SK-N-SH (cell line): ENCODE results near the gene ERVFRD-1. TPM values are rescaled to one million over a fixed set of nuclear protein-coding genes. Genes with fewer than 3 reads are reported as not detected.

Experiments used
- CTCF ChIA-PET: fragments of 300-600, 350-600 bp; formaldehyde crosslinking; extraction: SDS; loops from one replicate; lab custom pipeline; 2021; lab: Yijun Ruan, JAX
- POLR2A ChIA-PET: fragments of 350-600 bp; sonication (Branson Sonifier 250); formaldehyde crosslinking; extraction: SDS; loops from one replicate; lab custom pipeline; 2020; ENCODE audit warnings: antibody characterized with exemption, inconsistent platforms; lab: Yijun Ruan, JAX
- DNase-seq: peaks from one replicate; pipeline ENCODE4 v3.0.0; 2012
- H2AFZ ChIP-seq: fragments of 200-600 bp; sonication (generic); 2 replicates; pipeline ENCODE4 v1.8.1; 2016; ENCODE audit warnings: antibody characterized with exemption, mild to moderate bottlenecking, low read depth
- H3F3A ChIP-seq: fragments of 200-600 bp; sonication (generic); replicated peaks from 2 replicates; pipeline ENCODE3; 2016; ENCODE audit warnings: antibody characterized with exemption, mild to moderate bottlenecking; ENCODE audit not compliant: insufficient read depth
- H3K27ac ChIP-seq, 2 experiments: fragments of 200-500 bp in 1 of 2; fragments of 200-600 bp in 1 of 2; sonication (Bioruptor generic) in 1 of 2; sonication (generic), shearing (Covaris generic) in 1 of 2; 2 replicates each; pipeline versions ENCODE4 v1.5.1 to v1.6.1; 2014 to 2016; ENCODE audit warnings: low read depth in 2 of 2, inconsistent platforms in 1 of 2, low read length in 1 of 2, mild to moderate bottlenecking in 1 of 2, mixed read lengths in 1 of 2
- H3K27me3 ChIP-seq: fragments of 200-600 bp; sonication (generic), shearing (Covaris generic); 2 replicates; pipeline ENCODE4 v1.6.1; 2016; ENCODE audit warnings: mixed run types; ENCODE audit not compliant: insufficient read depth
- H3K36me3 ChIP-seq, 2 experiments: fragments of 200-500 bp in 1 of 2; fragments of 200-600 bp in 1 of 2; sonication (Bioruptor generic) in 1 of 2; sonication (generic) in 1 of 2; replicated peaks in 1 of 2; 2 replicates each; pipeline versions ENCODE3 to v1.5.1; 2014 to 2016; ENCODE audit warnings: low read length in 1 of 2, mild to moderate bottlenecking in 1 of 2; ENCODE audit not compliant: insufficient read depth in 2 of 2, control insufficient read depth in 1 of 2
- H3K4me1 ChIP-seq, 2 experiments: fragments of 200-500 bp in 1 of 2; fragments of 200-600 bp in 1 of 2; sonication (Bioruptor generic) in 1 of 2; sonication (generic), shearing (Covaris generic) in 1 of 2; 2 replicates each; pipeline versions ENCODE4 v1.5.1 to v1.6.1; 2014 to 2016; ENCODE audit warnings: low read depth in 1 of 2, low read length in 1 of 2, mixed run types in 1 of 2; ENCODE audit not compliant: insufficient read depth in 2 of 2, control insufficient read depth in 1 of 2
- H3K4me2 ChIP-seq: fragments of 200-600 bp; sonication (generic), shearing (Covaris generic); 2 replicates; pipeline ENCODE4 v1.6.1; 2017; ENCODE audit warnings: mixed run types
- H3K4me3 ChIP-seq, 2 experiments: fragments of 200-500 bp in 1 of 2; fragments of 200-600 bp in 1 of 2; sonication (Bioruptor generic) in 1 of 2; sonication (generic), shearing (Covaris generic) in 1 of 2; 2 replicates each; pipeline versions ENCODE4 v1.5.1 to v1.8.1; 2014 to 2016; ENCODE audit warnings: low read depth in 2 of 2, inconsistent platforms in 1 of 2, low read length in 1 of 2, mild to moderate bottlenecking in 1 of 2, mixed read lengths in 1 of 2, moderate library complexity in 1 of 2
- H3K79me2 ChIP-seq: fragments of 200-600 bp; sonication (generic); 2 replicates; pipeline ENCODE4 v1.8.1; 2017; ENCODE audit warnings: mild to moderate bottlenecking; ENCODE audit not compliant: insufficient read depth
- H3K9ac ChIP-seq: fragments of 200-600 bp; sonication (generic); 2 replicates; pipeline ENCODE4 v1.6.1; 2017; ENCODE audit warnings: mixed run types
- H3K9me2 ChIP-seq: fragments of 200-600 bp; sonication (generic); 2 replicates; pipeline ENCODE4 v1.6.1; 2017; ENCODE audit warnings: mixed run types
- H3K9me3 ChIP-seq: fragments of 200-600 bp; sonication (generic); 2 replicates; pipeline ENCODE4 v1.6.1; 2017; ENCODE audit warnings: mixed run types, mild to moderate bottlenecking, moderate library complexity
- H4K20me1 ChIP-seq: fragments of 200-600 bp; sonication (generic); 2 replicates; pipeline ENCODE4 v1.6.1; 2017; ENCODE audit warnings: mild to moderate bottlenecking, mixed run types; ENCODE audit not compliant: insufficient read depth
- CHD2 ChIP-seq: fragments of 150-350 bp; IDR thresholded peaks from 2 replicates; pipeline ENCODE4 v1.6.1; 2018; ENCODE audit warnings: low read length; ENCODE audit not compliant: partially characterized antibody
- FOXM1 ChIP-seq: IDR thresholded peaks from 2 replicates; pipeline ENCODE4 v1.4.0; 2012; ENCODE audit warnings: low read depth, mild to moderate bottlenecking
- IRF3 ChIP-seq: fragments of 150-350 bp; IDR thresholded peaks from 2 replicates; pipeline ENCODE4 v1.6.1; 2016; ENCODE audit warnings: mild to moderate bottlenecking, low read depth, low read length
- MAX ChIP-seq: IDR thresholded peaks from 2 replicates; pipeline ENCODE4 v1.4.0; 2012; ENCODE audit warnings: low read depth
- MXI1 ChIP-seq: IDR thresholded peaks from 2 replicates; pipeline ENCODE4 v1.6.1; 2012; ENCODE audit warnings: mild to moderate bottlenecking, low read depth, low read length, improper control_type of control experiment
- NRF1 ChIP-seq: IDR thresholded peaks from 2 replicates; pipeline ENCODE4 v1.6.1; 2012; ENCODE audit warnings: low read depth, mild to moderate bottlenecking, low read length
- PBX3 ChIP-seq: IDR thresholded peaks from 2 replicates; pipeline ENCODE4; 2012
- REST ChIP-seq: IDR thresholded peaks from 2 replicates; pipeline ENCODE4 v1.6.1; 2012; ENCODE audit warnings: mild to moderate bottlenecking, low read depth, low read length, moderate library complexity
- SIN3A ChIP-seq: IDR thresholded peaks from 2 replicates; pipeline ENCODE4 v1.6.1; 2012; ENCODE audit warnings: low read depth, mild to moderate bottlenecking, low read length, moderate library complexity, borderline replicate concordance
- SMC3 ChIP-seq: IDR thresholded peaks from 2 replicates; pipeline ENCODE4 v1.6.1; 2012; ENCODE audit warnings: low read depth, low read length, improper control_type of control experiment
- TCF12 ChIP-seq: IDR thresholded peaks from 2 replicates; pipeline ENCODE4 v1.4.0; 2012
- TEAD4 ChIP-seq: IDR thresholded peaks from 2 replicates; pipeline ENCODE4 v1.4.0; 2012; ENCODE audit warnings: mild to moderate bottlenecking, borderline replicate concordance; ENCODE audit not compliant: insufficient read depth
- WGBS: methylation state at CpG from one replicate; pipeline ENCODE4 v1.1.6; 2017; ENCODE audit warnings: low lambda C conversion rate; 5-methylcytosine and 5-hydroxymethylcytosine counted together
- polyA plus RNA-seq, 3 experiments: library from polyadenylated mRNA; depleted of rRNA; stranded (reverse); fragments of >200 nt; gene quantifications; 2 replicates each; pipeline ENCODE4 v1.2.3, GENCODE V29; 2012
- TF ChIP-seq, protein P1 (sequence below): IDR thresholded peaks from 2 replicates; pipeline ENCODE4 v1.4.0; 2012; ENCODE audit warnings: low read depth, borderline replicate concordance
- TF ChIP-seq, protein P2 (sequence below): fragments of 150-350 bp; IDR thresholded peaks from 2 replicates; pipeline ENCODE4 v1.6.1; 2017; ENCODE audit warnings: antibody characterized with exemption, low read length, low read depth, borderline replicate concordance

Gene ERVFRD-1
- polyA plus RNA-seq, 1 of the 3 experiments (the other 2 are of a cell fraction), result not detected

- Histone ChIP-seq H3K27ac (no peak overlapping the region), H3K9ac (no peak overlapping the region), H3K79me2 (no peaks in the 10 kb centered on the region), H3K9me2 (no peaks in the 10 kb centered on the region), H3K9me3 (no peaks in the 10 kb centered on the region), H3K4me1 (no peaks in the 10 kb centered on the region), H3K27me3 (no peaks in the 10 kb centered on the region), H3K36me3 (no peaks in the 10 kb centered on the region), H3K4me3 (no peak overlapping the region), H4K20me1 (no peaks in the 10 kb centered on the region), H3F3A (no peaks in the 10 kb centered on the region), H2AFZ (no peak overlapping the region), H3K4me2 (no peak overlapping the region)
- WGBS, result 56% methylated on average over 1 of the region's 1 CpG
- no peak for TF ChIP-seq IRF3
- TF ChIP-seq, protein P1, sequence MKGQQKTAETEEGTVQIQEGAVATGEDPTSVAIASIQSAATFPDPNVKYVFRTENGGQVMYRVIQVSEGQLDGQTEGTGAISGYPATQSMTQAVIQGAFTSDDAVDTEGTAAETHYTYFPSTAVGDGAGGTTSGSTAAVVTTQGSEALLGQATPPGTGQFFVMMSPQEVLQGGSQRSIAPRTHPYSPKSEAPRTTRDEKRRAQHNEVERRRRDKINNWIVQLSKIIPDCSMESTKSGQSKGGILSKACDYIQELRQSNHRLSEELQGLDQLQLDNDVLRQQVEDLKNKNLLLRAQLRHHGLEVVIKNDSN, result no peak
- no peak for TF ChIP-seq NRF1
- TF ChIP-seq TCF12, result no peak
- no peak for TF ChIP-seq CHD2
- TF ChIP-seq PBX3, result no peak
- TF ChIP-seq SMC3, result no peak
- TF ChIP-seq SIN3A, result no peak
- TF ChIP-seq REST, result no peak
- no peak for TF ChIP-seq FOXM1
- TF ChIP-seq TEAD4, result no peak
- TF ChIP-seq MXI1, result no peak
- TF ChIP-seq, protein P2, sequence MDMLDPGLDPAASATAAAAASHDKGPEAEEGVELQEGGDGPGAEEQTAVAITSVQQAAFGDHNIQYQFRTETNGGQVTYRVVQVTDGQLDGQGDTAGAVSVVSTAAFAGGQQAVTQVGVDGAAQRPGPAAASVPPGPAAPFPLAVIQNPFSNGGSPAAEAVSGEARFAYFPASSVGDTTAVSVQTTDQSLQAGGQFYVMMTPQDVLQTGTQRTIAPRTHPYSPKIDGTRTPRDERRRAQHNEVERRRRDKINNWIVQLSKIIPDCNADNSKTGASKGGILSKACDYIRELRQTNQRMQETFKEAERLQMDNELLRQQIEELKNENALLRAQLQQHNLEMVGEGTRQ, result no peak
- no peak for TF ChIP-seq MAX
- no peak for DNase-seq
- ChIA-PET POLR2A (no interaction called here), CTCF (interaction anchor here (0.7 to 2.7 kb wide), 6 partner anchors 10 to 105 kb away, joined by 3 to 10 read pairs (median 5); partner anchors contain the start of gene ELOVL2)
Measured at GRCh38 chr6:11056871-11057270, 54.7 kb downstream of the ERVFRD-1 start.
